Renal cortical epithelial cell (primary cell): Measurements from ENCODE around the gene CTDSP1. TPM values are rescaled to one million over a fixed set of nuclear protein-coding genes. Genes with fewer than 3 reads are reported as not detected.

Experiments
- DNase-seq: peaks from one replicate; pipeline ENCODE4 v3.0.0-alpha.2; 2011; ENCODE audit warnings: low read depth
- total RNA-seq: library from RNA; depleted of rRNA; stranded (reverse); fragments of >200 nt; gene quantifications from 2 replicates; pipeline ENCODE4 v1.2.3, GENCODE V29; 2014

The CTDSP1 gene, protein sequence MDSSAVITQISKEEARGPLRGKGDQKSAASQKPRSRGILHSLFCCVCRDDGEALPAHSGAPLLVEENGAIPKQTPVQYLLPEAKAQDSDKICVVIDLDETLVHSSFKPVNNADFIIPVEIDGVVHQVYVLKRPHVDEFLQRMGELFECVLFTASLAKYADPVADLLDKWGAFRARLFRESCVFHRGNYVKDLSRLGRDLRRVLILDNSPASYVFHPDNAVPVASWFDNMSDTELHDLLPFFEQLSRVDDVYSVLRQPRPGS
- total RNA-seq = 23.4 and 65.2 TPM in 2 replicates

DNA sequence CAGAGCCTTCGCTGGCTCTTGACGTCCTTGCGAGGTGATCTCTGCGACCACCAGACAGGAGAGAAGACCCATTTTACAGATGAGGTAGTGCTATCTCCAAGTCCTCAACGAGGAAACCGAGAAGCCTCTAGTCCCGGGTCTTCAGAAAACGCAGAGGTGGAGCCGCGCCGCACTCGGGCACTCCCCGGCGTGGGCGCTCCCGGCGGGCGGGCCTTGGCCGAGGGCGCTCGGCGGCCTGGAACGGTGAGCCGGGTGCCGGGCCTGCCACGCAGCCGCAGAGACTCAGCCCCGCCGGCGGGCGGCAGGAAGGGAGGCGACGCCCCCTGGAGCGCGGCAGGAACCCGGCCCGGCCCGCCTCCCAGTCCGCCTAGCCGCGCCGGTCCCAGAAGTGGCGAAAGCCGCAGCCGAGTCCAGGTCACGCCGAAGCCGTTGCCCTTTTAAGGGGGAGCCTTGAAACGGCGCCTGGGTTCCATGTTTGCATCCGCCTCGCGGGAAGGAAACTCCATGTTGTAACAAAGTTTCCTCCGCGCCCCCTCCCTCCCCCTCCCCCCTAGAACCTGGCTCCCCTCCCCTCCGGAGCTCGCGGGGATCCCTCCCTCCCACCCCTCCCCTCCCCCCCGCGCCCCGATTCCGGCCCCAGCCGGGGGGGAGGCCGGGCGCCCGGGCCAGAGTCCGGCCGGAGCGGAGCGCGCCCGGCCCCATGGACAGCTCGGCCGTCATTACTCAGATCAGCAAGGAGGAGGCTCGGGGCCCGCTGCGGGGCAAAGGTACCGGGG lies at the start of gene CTDSP1:
Gene CTDSP1 (plus strand): TSS at position 478 of the 776 bp plus-strand sequence. CDS start 223 bp downstream, at position 701.
- peak; percentile 88 for DNase-seq

- DNase-seq = no peak
Measured at GRCh38 chr2:218354045-218354444, 45.6 kb upstream of the CTDSP1 start.

- DNase-seq = peak; percentile 78
Measured at GRCh38 chr2:218354850-218355443, 44.7 kb upstream of the CTDSP1 start.

- peak; percentile 59 for DNase-seq
Measured at GRCh38 chr2:218357236-218358177, 42.2 kb upstream of the CTDSP1 start.

GRCh38 chr2:218360453-218360852 lies 39.2 kb upstream of the CTDSP1 start:
- DNase-seq = no peak

GRCh38 chr2:218362606-218363005 lies 37.1 kb upstream of the CTDSP1 start:
- DNase-seq = no peak

- DNase-seq = no peak
Measured at GRCh38 chr2:218363736-218364135, 35.9 kb upstream of the CTDSP1 start.

DNA sequence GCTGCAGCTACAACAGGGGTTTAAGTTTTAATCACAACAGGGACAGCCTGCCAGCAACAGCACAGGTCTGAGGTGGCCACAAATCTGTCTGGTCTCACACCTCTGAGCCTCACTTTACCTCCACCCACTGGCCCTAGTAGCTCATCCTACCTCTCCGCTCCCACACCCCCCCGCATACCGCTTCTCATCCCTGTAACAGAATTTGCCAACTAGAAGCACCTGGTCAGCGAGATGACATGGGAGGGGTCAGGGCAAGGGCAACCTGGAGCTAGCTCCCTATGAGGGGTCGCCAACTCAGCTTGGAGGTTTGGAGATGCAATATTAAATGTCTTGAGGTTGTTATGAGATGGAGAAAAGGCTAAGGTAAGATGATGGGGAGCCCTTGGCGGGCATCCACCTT lies 35.5 kb upstream of the CTDSP1 start:
- DNase-seq = no peak

DNA sequence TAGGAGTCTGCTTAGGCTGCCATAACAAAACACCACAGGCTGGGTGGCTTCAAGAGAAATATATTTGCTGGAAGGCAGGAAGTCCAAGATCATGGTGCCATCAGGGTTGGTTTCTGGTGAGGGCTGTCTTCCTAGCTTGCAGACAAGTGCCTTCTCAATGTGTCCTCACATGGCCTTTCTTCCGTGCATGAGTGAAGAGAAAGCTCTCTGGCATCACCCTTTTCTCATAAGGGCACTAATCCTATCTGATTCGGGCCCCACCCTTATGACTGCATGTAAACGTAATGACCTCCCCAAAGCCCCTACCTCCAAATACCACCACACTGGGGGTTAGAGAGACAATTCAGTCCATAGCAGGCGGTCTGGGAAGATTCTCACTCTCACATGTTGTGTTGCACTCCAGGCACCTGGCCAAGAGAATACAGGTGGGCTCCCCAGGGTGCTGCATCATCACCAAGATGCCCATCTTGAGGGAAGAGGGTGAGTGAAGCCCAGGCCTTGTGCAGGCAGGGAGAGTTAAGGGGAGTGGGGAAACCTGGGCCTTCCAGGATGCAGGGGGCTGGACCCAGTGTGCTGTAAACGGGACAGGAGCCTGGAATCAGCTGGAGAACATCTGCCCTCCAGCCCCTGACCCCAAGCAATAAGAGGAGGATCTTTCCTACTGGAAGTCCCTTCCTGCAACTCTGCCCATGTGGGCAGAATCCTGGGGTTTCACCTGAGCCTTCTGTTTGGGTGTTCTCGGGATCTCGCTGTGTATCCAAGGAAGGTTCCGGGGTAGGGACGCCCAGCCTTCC lies 32.9 kb upstream of the CTDSP1 start:
- no peak for DNase-seq

GRCh38 chr2:218367415-218368149 lies 32.1 kb upstream of the CTDSP1 start:
- DNase-seq = peak; percentile 49

DNA sequence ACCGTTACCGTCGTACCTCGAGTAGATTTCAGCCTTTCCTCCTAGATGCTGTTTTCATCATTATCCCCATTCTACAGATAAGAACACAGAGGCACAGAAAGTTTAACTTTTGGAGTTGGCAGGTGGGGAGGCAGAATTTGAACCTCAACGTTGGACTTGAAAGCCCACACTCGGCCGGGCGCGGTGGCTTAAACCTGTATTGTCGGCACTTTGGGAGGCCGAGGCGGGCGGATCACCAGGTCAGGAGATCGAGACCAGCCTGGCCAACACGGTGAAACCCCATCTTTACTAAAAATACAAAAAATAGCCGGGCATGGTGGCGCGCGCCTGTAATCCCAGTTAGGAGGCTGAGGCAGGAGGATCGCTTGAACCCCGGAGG lies 31.5 kb upstream of the CTDSP1 start:
- DNase-seq = no peak

GRCh38 chr2:218368621-218369153 lies 31.0 kb upstream of the CTDSP1 start:
- DNase-seq = no peak

GRCh38 chr2:218369330-218369729 lies 30.3 kb upstream of the CTDSP1 start:
- DNase-seq = no peak

GRCh38 chr2:218370410-218371063 lies 29.1 kb upstream of the CTDSP1 start:
- peak; percentile 42 for DNase-seq

DNA sequence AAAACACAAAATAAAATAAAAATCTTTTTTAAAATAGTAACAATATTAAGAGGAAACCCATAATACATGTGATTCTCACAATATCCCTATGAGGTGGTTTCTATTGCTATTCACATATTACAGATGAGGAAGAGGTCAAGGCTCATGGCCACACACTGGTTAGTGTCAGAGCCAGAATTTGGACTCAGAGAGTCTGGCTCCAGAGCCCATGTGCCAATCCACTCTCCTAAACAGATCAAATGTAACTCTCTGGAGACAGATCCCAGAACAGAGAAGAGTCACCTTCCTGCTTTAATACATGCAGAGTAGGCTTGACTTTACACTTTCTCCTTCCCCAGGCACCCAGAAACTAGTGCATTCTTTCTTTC lies 27.7 kb upstream of the CTDSP1 start:
- no peak for DNase-seq

DNA sequence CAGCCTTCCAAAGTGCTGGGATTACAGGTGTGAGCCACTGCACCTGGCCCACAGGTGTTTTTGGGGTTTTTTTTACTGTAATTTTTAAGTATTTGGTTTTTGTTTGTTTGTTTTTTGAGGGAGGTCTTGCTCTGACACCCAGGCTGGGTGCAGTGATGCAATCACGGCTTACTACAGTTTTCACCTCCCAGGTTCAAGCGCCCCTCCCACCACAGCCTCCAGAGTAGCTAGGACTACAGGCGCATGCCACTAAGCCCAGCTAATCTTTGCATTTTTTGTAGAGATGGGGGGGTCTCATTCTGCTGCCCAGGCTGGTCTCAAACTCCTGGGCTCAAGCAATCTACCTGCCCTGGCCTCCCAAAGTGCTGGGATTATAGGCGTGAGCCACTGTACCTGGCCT lies 24.9 kb upstream of the CTDSP1 start:
- DNase-seq = no peak

DNA sequence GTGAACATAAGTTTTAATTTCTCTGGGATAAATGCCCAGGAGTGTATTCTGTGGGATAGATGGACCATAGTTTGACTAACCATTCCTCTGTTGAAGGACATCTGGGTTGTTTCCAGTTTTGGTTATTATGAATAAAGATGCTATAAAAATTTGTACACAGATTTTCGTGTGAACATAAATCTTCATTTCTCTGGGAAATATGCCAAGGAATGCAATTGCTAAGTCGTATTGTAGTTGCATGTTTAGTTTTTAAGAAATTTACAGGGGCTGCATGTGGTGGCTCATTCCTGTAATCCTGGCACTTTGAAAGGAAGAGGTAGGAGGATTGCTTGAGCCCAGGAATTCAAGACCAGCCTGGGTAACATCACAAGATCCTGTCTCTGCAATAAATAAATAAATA lies 24.5 kb upstream of the CTDSP1 start:
- DNase-seq = no peak

GRCh38 chr2:218378053-218378452 lies 21.6 kb upstream of the CTDSP1 start:
- no peak for DNase-seq

- no peak for DNase-seq
Measured at GRCh38 chr2:218381916-218382366, 17.7 kb upstream of the CTDSP1 start, which contains the start of gene SLC11A1. Gene SLC11A1, plus strand, starts transcription at chr2:218382273. Its CDS starts 96 bp downstream, at chr2:218382369.
